ENCODE results near the gene TMOD1.

DNA sequence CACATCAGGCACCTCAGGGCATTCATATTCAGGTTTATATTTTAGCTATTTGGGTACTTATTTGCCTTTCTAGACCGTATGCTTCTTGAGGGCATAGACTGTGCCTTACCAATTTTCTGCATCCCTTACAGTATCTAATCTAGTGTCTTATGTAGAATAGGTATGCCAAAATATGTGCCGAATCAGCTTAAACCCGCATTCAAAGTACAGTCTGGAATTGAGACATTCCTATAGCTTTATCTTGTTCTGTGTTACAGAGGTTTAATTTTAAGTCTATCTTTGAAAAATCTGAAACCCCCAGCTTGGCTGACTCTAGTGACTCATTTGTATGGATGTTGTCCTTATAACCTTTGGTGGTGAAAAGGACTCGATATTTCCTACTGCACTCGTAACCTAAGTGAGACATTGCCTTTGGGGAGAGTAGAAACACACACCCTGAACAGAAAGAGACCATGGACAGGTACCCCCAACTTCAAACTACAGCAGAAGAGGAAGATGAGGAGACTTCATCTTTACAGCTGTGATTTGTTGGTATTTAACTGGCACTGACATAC is 27.0 kb upstream of the TMOD1 start:
- TF ChIP-seq CBX5 (CRISPR knock-in tag; IDR thresholded peaks at IDR 0.05; ENCODE audit: borderline replicate concordance) (no peak), ZNF549 (CRISPR knock-in tag; IDR thresholded peaks at IDR 0.05) (no peak), KAT7 (CRISPR knock-in tag; IDR thresholded peaks at IDR 0.05; ENCODE audit: borderline replicate concordance) (no peak), MEIS1 (CRISPR knock-in tag; IDR thresholded peaks at IDR 0.05; ENCODE audit: borderline replicate concordance) (no peak), CHD2 (IDR thresholded peaks at IDR 0.05; ENCODE audit: low read depth, low read length) (no peak), MTF1 (CRISPR knock-in tag; IDR thresholded peaks at IDR 0.05) (no peak), ZSCAN30 (CRISPR knock-in tag; IDR thresholded peaks at IDR 0.05) (no peak), POLR2AphosphoS5 (IDR thresholded peaks at IDR 0.05; ENCODE audit: low read depth, low read length) (no peak)
- TF ChIP-seq, protein P1, sequence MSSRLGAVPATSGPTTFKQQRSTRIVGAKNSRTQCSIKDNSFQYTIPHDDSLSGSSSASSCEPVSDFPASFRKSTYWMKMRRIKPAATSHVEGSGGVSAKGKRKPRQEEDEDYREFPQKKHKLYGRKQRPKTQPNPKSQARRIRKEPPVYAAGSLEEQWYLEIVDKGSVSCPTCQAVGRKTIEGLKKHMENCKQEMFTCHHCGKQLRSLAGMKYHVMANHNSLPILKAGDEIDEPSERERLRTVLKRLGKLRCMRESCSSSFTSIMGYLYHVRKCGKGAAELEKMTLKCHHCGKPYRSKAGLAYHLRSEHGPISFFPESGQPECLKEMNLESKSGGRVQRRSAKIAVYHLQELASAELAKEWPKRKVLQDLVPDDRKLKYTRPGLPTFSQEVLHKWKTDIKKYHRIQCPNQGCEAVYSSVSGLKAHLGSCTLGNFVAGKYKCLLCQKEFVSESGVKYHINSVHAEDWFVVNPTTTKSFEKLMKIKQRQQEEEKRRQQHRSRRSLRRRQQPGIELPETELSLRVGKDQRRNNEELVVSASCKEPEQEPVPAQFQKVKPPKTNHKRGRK (CRISPR knock-in tag; IDR thresholded peaks at IDR 0.05) = no peak
- TF ChIP-seq, protein P2, sequence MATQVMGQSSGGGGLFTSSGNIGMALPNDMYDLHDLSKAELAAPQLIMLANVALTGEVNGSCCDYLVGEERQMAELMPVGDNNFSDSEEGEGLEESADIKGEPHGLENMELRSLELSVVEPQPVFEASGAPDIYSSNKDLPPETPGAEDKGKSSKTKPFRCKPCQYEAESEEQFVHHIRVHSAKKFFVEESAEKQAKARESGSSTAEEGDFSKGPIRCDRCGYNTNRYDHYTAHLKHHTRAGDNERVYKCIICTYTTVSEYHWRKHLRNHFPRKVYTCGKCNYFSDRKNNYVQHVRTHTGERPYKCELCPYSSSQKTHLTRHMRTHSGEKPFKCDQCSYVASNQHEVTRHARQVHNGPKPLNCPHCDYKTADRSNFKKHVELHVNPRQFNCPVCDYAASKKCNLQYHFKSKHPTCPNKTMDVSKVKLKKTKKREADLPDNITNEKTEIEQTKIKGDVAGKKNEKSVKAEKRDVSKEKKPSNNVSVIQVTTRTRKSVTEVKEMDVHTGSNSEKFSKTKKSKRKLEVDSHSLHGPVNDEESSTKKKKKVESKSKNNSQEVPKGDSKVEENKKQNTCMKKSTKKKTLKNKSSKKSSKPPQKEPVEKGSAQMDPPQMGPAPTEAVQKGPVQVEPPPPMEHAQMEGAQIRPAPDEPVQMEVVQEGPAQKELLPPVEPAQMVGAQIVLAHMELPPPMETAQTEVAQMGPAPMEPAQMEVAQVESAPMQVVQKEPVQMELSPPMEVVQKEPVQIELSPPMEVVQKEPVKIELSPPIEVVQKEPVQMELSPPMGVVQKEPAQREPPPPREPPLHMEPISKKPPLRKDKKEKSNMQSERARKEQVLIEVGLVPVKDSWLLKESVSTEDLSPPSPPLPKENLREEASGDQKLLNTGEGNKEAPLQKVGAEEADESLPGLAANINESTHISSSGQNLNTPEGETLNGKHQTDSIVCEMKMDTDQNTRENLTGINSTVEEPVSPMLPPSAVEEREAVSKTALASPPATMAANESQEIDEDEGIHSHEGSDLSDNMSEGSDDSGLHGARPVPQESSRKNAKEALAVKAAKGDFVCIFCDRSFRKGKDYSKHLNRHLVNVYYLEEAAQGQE (IDR thresholded peaks at IDR 0.05; ENCODE audit: borderline replicate concordance in 1 of 2, low read depth in 1 of 2, low read length in 2 of 2) = no peak
- TF ChIP-seq, protein P3, sequence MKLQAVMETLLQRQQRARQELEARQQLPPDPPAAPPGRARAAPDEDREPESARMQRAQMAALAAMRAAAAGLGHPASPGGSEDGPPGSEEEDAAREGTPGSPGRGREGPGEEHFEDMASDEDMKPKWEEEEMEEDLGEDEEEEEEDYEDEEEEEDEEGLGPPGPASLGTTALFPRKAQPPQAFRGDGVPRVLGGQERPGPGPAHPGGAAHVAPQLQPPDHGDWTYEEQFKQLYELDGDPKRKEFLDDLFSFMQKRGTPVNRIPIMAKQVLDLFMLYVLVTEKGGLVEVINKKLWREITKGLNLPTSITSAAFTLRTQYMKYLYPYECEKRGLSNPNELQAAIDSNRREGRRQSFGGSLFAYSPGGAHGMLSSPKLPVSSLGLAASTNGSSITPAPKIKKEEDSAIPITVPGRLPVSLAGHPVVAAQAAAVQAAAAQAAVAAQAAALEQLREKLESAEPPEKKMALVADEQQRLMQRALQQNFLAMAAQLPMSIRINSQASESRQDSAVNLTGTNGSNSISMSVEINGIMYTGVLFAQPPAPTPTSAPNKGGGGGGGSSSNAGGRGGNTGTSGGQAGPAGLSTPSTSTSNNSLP (IDR thresholded peaks at IDR 0.05; ENCODE audit: low read depth, low read length) = no peak
